MV-4-11 (cell line): ENCODE data around the gene PLA2G6.
"Not testable (repeated sequence)": the region's sequence is repeated elsewhere in the genome, so short reads cannot be mapped to it uniquely, and the experiment has no call there.

Source experiments
- DNase-seq: peaks from one replicate; lab custom pipeline; 2025; lab: John Stamatoyannopoulos, UW

PLA2G6 gene

DNA sequence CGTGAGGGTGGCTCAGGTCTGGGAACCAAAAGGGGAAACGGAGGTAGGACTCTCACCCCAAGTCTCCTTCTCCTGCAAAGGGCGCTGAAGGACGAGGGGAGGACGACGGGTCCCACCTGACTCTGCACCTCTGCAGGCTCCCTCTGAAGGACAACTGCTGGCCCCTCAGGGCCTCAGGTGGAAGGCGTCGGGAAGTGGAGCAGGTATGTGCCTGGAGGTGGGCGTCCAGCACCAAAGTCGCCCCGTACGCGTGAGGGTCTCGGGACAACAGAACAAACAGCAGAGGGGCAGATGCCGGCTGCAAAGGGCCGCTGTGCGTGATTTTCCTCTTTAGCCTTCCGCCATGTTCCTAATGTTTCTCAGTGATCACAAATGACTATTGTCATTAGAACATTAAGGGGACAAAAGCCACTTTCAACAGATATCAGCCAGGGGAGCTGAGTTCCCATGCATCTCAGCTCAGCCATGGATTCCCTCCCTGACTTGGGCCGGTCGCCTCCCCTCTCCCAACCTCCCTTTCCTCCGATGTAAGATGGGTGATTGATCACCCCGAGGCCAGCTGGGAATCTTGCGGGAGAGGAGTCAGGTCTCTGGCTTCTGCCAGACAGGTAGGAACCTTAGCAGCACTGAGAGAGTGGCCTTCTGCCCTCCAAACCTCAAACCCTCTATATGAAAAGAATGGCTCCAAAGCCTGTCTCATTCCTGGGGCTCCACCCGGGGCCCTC lies 98.5 kb downstream of the PLA2G6 start:
- no peak for DNase-seq

DNA sequence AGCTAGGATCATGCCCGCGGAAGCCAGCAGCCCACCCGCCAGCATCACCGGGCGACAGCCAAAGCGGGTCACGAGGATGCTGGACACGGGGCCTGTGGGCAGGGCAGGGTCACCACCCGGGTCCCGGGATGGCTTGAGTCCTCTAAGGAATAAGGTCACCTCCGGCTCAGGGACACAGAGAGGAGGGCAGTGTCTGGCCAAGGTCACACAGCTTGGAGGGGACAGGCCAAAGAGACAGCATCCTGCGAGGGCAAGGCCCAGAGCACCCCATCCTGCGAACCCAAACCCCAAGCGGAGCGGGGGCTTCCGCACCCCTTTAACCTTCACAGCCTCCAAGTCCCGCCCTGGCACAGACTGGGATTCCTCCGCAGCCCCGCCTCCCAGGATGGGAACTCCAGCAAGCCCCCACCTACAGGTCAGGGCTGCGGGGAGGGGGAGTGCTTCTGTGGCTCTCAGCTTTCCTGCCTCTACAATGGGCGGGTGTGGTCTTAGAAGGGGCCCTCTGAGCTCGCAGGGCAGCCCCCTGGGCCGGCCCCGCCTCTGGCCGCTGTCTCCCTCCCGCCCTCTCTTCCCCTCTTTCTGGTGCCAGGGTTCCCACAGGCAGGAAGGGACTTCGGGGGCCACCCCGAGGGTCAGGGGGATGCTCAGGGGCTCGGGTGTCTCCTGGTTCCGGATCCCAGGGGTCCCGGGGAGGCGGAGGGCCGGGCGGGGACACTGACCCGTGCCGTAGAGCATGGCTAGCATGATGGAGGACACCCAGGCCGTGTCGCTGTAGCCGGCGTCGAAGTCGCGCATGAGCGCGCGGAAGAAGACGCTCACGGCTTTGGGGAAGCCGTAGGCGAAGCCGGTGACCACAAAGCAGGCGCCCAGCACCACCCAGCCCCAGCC lies 99.4 kb downstream of the PLA2G6 start:
- no peak for DNase-seq

DNA sequence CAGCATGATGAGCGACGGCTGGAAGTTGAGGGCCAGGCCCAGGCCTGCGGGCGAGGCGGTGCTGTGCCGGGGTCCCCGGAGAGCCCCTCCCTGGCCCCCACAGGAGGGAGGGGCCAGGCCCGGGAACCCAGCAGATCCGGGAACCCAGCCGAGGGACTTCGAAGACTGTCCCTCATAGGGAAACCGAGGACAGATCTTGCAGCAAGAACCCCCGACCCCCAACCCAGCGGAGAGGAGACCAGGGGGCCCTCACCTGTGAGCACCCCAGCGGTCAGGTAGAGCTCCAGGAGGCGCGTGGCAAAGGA lies 100.0 kb downstream of the PLA2G6 start:
- no peak for DNase-seq

DNA sequence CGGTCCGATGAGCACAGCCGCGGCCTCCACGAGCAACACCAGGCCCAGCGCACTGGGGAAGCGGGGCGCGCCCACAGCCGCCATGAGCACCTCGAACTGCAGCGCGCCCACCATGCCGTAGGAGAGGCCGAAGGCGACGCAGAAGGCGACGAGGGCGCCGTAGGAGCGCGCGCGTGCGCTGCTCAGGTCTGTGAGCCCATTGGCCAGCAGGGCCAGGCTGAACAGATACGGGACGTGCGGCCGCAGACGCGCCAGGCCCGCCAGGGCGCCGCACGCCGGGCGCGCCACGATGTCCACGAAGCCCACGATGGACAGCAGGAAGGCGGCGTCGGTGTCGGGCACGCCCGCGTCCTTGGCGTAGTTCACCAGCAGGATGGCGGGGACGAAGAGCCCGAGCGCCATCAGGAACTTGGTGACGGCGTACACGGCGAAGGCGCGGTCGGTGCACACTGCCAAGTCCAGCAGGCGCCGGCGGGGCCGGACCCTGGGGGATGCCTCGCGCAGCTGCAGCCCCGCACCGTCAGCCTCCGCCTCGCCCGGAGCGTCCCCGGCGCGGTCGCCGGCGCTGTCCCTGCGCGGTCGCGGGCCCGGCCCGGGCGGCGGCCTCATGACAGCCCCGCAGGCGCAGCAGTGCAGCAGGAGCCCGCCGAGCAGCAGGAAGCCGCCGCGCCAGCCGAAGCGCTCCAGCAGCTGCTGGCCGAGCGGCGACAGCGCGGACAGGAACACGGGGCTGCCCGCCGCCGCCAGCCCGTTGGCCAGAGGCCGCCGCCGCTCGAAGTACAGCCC lies 100.6 kb downstream of the PLA2G6 start:
- no peak for DNase-seq

DNA sequence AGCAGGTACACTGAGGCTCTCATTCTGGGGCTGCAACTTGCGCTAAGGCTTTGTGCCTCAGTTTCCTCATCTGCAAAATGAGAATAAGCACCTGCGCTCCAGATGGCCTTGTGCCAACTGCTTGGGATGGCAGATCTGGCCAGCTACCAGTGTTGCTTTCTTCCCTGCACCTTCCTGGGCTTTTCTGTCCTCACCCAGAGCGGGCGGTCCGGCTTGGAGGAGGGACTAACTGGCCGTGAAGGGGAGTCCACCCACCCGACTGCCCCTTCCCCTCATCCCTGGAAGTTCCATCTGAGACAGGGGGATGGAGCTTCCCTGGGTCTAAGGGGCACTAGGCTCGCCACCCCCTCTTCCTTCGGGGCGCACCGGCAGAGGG lies 101.2 kb downstream of the PLA2G6 start:
- DNase-seq = no peak

DNA sequence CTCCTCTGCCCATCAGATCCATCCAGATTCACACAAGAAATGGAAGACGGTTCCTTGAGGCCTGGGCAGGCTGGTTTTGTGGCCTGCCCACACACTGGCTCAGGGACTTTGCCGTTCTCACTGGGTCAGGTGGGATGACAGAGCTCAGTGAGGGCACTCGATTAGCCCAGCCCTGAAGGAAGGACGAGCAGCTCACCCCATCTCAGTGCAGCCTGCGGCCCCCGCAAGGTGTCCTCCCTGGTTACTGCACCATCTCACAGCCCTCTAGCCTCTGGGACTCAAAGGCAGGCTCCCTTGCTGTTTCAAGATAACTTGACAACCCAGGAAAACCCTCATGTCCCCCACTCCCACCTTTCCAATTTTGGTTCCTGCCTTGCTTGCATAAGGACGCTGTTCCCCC lies 101.8 kb downstream of the PLA2G6 start:
- no peak for DNase-seq

DNA sequence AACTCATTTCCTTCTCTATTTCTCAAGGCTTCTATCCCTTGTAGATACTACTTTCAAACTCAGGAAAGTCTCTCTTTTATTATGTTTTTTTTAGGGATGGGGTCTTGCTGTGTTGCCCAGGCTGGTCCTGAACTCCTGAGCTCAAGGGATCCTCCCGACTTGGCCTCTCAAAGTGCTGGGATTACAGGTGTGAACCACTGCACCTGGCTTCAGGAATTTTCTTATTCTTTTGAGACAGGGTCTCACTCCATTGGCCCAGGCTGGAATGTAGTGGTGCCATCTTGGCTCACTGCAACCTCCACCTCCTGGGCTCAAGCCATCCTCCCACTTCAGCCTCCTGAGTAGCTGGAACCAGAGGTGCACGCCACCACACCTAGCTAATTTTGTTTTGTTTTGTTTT lies 102.4 kb downstream of the PLA2G6 start:
- DNase-seq = not testable (repeated sequence)

DNA sequence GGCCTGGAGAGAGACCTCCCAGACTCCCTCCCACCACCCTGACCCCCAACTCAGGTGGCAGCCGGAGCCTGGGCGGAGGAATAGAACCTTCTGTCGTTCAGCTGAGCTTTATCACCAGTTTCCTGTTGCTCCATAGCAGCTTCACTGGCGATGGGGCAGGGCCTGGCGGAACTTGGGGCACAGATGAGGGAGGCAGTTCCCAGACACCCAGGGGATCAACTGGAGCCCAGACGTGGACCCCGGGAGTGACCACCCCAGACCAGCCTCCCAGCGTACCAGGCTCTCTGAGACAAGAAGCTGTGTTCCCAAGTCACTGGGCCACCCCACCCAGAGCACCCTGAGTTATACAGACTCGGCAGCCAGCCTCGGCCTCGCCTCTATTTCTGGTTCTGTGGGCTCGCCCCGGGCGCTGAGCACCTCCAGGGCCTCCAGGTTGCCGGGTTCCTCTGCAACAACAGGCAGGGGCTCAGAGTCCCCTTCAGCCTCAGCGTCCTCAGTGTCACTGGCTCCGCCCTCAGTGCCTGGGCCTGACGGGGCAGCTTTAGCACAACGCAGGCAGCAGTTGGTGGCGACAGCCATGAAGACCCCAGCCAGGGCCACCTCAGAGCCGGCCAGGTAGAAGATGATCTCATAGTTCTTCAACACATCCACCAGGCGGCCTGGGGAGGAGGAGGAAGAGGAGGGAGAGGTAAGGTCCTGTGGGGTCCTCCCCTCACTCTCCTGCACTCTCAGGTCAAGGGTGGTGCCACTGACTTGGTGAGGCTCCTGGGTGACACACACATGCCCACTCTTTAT lies 103.4 kb downstream of the PLA2G6 start:
- DNase-seq = no peak

DNA sequence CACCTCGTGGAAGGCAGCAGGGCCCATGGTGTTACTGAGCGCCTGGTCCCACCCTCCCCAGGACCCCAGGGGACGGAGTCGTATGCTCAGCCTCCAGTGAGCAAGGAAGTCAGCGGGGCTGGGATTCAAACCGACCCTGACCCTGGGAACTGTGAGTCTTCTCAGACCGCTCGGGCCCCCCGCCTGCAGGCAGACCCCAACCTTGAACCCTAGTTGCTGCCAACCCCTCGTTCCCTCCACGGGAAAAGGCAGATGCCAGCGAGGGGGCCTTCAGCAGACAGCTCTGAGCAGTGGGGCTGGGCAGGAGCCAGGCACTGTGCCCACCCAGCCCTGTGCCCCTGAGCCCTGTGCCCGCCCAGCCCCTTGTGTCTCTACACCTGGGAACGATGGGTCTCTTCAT lies 104.0 kb downstream of the PLA2G6 start:
- no peak for DNase-seq

DNA sequence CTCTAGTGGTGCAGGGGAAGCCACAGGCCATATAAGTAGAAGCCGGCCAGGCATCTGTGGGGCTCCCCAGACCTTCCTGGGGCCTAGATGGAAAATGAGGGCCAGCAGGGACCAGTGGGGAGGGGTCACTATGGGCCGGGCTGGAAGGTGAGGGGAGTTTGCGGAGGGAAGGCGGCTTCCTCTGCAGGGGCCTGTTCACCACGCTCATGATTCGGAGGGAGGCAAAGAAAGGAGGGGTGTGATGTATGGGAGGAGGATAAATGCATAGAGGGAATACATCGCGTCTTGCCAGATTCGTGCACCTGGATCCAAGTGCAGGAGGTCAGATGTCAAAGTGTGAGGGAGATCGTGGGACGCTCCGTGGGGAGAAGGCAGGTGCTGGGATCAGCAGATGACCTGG lies 104.5 kb downstream of the PLA2G6 start:
- no peak for DNase-seq

DNA sequence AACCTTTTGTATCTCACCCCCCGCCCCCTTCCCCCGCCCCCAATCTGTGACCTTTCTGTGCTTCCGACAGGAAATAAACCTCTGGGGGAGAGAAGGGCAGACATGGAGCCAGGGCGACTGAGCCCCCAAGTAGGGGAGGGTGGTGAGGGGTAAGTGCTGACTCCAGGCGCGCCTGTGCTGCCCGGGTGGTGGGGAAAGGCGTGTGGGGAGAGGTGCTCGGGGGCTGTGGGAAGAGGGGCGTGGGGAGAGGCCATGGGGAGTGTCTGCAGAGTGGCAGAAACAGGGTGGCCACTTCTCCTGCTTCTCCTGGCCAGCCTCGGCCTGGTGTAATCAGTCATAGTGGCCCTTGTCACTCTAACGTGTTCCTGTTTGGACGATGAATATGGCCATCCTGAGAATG lies 105.7 kb downstream of the PLA2G6 start:
- DNase-seq = no peak

DNA sequence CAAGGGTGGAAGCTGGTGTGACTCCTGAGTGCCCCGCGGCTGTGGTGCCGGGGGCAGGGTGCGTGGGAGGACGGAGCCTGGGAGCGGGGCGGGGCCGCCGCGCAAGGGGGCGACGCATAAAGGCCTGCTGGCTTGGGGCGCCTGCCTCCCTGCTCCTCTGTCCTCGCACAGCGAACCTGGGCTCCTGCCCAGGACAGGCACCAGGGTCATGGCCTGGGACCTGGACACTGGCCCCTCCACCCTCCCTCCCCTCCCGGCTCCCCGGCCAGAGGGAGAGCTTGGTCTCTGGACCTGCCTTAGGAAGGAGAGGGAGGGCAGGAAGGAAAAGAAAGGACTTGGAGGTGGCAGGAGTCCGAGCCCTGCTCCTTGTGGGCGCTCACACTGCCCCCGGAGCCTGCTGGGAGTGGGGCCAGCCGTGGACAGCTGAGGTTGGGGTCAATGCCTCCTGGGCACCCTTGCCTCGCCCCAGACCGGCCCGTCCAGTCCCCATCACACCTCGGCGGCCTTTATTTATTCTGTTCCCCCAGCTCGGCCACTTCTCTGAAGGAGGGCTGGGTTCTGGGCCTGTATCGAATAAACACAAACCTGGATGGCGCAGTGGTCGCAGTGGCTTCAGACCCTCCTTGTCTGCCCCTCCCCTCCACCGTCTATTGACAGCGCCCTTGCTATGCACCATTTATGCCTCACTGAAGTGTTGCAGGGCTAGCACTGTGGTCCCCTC lies 106.4 kb downstream of the PLA2G6 start:
- DNase-seq = no peak

DNA sequence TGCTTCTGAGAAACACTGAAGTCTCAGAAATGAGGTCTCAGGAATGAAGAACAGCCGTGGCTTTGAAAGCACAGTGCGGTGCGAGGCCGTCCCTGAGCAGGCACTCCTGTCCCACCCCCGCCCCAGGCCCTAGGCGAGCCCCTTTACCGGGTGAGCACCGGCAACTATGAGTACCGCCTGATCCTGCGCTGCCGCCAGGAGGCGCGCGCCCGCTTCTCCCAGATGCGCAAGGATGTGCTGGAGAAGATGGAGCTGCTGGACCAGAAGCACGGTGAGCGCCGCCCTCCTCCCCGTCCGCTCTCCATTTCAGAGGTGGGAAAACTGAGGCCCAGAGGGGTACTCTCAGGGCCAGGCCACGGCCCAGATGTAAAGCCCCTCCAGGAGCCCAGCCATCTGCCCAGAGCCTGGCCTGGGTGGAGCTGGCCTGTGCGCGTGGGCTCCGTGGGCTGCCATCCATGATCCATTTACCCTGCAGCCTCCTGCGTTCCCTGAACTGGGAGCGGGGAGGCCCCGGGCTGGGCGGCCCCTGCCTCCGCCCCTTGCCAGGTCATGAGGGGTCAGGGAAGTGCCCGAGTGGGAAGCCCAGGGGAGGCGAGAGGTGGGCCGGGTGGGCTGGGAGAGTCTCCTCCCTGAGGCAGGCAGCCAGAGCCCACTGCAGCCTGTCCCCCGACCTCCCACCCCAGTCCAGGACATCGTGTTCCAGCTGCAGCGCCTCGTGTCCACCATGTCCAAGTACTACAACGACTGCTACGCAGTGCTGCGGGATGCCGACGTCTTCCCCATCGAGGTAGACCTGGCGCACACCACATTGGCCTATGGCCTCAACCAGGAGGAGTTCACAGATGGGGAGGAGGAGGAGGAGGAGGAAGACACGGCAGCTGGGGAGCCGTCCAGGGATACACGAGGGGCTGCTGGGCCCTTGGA lies 107.2 kb downstream of the PLA2G6 start:
- DNase-seq = no peak

DNA sequence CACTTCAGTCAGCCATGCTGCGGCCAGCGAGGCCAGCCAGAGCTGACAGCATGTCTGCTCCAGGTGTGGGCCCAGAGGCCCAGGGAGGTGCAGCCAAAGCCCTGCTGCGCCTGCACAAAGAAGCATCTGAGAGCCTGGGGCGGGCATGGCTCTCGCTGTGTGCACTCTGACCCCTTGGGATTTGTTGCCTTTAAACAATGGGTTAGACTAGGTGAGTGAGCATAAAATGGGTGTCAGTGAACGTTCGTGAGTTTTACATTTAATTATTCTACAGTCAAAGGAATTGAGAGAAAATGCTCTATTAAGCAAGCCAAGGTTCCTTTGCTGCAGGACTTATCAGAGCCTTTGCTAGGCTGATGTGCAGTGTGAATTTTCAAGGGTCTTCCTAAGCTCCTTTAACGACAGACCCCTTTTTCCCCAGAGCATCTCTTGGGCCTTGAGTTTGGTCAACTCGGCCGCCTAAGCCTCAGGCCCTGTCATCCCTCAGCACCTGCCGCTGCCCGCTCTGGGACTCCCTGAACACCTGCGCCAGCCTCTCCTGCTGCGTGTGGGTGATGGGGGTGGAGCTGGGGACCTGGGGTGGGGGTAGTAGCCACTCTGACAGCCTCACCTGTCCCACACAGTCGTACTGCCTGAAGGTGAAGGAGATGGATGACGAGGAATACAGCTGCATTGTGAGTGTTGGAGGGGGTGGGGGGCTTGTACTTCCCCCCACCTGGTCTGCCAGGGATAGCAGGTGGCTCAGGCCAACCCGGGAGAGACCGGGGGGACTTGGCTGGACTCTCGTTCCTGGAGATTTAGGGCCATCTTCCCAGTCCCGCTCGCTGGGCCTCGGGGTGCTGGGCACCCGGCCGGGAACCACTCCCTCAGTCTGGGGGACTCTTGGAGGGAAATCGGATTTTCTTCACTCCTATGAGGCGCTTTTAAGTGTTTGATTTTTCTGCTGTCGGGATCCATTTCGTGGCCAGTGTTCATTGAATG lies 108.2 kb downstream of the PLA2G6 start:
- no peak for DNase-seq

DNA sequence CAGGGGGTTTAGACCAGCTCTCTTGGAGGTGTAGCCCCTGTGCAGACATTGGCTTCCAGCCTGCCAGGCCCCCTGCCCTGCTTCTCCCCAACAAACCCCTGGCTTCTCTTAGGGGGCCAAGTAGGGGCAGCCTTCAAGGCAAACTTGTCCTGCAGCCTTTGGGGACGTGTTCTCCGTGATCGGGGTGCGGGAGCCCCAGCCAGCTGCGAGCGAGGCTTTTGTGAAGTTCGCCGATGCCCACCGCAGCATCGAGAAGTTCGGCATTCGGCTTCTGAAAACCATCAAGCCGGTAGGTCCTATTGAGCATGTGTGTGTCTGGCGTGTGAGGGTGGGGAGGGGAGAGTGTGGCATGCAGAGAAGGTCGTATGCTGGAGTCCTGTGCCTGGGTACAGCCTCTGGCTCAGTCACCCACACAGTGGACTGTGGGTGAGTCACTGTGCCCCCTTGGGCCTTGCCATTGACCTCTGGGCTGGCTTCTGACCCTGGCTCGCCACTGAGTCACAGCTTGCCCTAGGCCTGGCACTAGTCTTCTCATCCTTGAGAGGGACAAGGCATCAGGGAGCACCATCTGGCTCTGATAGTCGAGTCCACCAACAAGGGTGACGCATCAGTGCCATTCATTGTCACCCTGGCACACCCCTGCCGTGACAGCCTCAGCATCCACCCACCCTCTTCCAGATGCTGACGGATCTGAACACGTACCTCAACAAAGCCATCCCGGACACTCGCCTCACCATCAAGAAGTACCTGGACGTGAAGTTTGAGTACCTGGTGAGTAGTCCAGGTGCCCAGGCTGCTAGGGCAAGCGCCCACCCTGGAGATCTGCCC lies 109.1 kb downstream of the PLA2G6 start:
- no peak for DNase-seq

DNA sequence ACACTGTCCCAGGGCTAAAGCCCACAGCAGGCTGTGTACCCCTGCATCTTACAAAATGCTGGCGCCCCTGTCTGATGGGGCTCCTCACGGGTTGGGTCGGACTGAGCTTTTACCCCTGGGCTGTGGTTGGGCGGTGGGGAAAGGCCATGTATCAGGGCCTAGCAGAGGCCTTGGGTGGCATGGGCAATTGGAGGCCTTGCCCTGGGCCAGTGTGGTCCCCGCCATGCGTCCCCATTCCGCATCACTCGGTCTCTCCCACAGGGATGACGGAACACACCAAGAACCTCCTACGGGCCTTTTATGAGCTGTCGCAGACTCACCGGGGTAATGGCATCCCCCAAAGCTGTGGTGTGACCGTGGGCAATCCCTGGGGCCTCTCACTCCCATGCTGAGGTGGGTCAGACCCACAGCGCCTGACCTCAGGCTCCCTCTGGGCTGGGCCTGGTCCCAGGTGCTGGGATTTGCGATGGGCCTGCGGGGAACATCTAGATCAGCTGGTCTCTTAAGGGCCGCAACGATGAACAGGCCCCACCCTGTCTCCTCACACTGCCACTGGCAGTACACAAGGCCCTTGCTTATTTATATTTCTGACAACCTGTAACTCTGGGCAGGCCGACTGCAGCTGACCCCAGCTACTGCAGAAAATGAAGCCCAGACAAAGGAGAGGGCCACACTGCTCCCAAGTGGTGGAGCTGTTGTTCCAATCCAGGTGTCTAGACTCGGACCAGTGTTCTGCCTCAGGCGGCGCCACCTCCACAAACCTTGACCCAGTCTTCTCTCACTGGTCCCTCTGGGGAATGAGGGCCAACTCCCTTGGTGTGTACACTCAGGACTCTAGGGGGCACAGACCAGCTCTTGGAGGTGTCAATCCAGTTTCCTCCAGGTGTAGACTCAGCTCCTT lies 110.0 kb downstream of the PLA2G6 start:
- no peak for DNase-seq

DNA sequence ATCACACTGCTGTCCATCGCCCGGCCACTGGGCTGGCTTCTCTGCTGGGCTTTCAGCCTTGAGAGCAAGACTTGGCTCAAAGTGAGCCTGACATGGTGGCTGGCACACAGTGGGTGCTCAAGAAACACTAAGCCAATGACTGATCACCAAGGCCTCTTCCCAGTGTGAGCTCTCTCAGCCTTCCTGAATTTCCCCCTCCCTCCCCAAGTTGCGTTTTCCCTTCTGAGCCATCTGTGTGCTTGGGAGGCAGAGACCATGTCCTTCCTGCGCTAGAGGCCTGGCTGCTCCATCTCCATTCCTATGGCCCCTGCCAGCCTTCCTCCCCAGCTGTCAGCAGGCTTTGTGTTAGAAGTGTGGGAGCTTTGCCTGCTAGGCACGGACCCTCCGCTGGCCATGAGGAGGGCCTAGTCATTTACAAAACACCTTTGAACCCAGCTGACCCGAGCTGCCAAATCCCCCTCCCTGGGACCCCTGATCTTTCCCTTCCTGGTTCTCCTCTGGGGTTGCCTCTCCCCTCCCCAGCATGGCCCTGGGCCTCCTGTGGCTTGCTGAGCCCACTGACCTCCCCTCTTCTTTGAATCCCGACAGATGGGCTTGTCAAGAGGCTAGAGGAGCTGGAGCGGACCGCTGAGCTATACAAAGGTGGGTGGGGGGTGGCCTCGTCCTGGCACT lies 111.2 kb downstream of the PLA2G6 start:
- DNase-seq = no peak
